Brain microvascular endothelial cell (primary cell): ENCODE results near the gene DSC3.

Experiments
- DNase-seq: peaks from one replicate; pipeline ENCODE4 v3.0.0-alpha.2; 2020
- H3K27ac ChIP-seq: fragments of 250-450 bp; sonication (Bioruptor Pico); 2 replicates; pipeline ENCODE4 v1.5.1; 2020; ENCODE audit warnings: mild to moderate bottlenecking, moderate library complexity
- H3K27me3 ChIP-seq: fragments of 250-450 bp; sonication (Bioruptor Pico); replicated peaks from 2 replicates; pipeline ENCODE4 v1.5.1; 2020; ENCODE audit warnings: mild to moderate bottlenecking
- H3K36me3 ChIP-seq: fragments of 250-450 bp; sonication (Bioruptor Pico); replicated peaks from 2 replicates; pipeline ENCODE4 v1.5.1; 2020; ENCODE audit warnings: mild to moderate bottlenecking
- H3K4me3 ChIP-seq: 2 replicates; pipeline ENCODE4 v1.5.1; 2011; ENCODE audit warnings: low read depth, mild to moderate bottlenecking, control low read depth, low read length, moderate library complexity
- CTCF ChIP-seq: IDR thresholded peaks from 2 replicates; pipeline ENCODE4 v1.5.1; 2011; ENCODE audit warnings: low read depth, mild to moderate bottlenecking, moderate library complexity, low read length, control low read depth, inconsistent platforms; ENCODE audit errors: missing control alignments
- in situ Hi-C: cut with HindIII; loops from 2 replicates; pipeline ENCODE4 v1.10.0; 2017; ENCODE audit warnings: low sequenced_read_pairs, low pct_ligation_motif_present

DSC3 gene

GRCh38 chr18:30957066-30957465 is 85.5 kb downstream of the DSC3 start:
- Histone ChIP-seq H3K27ac (no peak overlapping the region), H3K4me3 (no peak overlapping the region), H3K36me3 (no peaks in the 10 kb centered on the region), H3K27me3 (no peaks in the 10 kb centered on the region)
- TF ChIP-seq CTCF, result no peak
- no peak for DNase-seq
- in situ Hi-C loops, result no loop called here

- no peak overlapping the region for H3K4me3 ChIP-seq
- TF ChIP-seq CTCF, result no peak
- H3K36me3 ChIP-seq, result no peaks in the 10 kb centered on the region
- DNase-seq, result no peak
- in situ Hi-C loops, result no loop called here
- no peaks in the 10 kb centered on the region for H3K27me3 ChIP-seq
- H3K27ac ChIP-seq, result no peak overlapping the region
These were observed 88.3 kb downstream of the DSC3 start for GRCh38 chr18:30954262-30954661.

GRCh38 chr18:30945761-30946160 is 96.8 kb downstream of the DSC3 start:
- H3K27ac ChIP-seq, result no peak overlapping the region
- no peak for TF ChIP-seq CTCF
- no peak for DNase-seq
- no peaks in the 10 kb centered on the region for H3K27me3 ChIP-seq
- in situ Hi-C loops, result no loop called here
- no peaks in the 10 kb centered on the region for H3K36me3 ChIP-seq
- no peak overlapping the region for H3K4me3 ChIP-seq

- Histone ChIP-seq H3K4me3 (no peak overlapping the region), H3K27ac (no peak overlapping the region), H3K36me3 (no peaks in the 10 kb centered on the region), H3K27me3 (no peaks in the 10 kb centered on the region)
- no peak for TF ChIP-seq CTCF
- DNase-seq, result no peak
- in situ Hi-C loops, result no loop called here
These were observed 97.6 kb downstream of the DSC3 start for GRCh38 chr18:30944773-30945417.

- no peaks in the 10 kb centered on the region for H3K27me3 ChIP-seq
- H3K27ac ChIP-seq, result no peak overlapping the region
- H3K4me3 ChIP-seq, result no peak overlapping the region
- no peak for TF ChIP-seq CTCF
- in situ Hi-C loops, result no loop called here
- H3K36me3 ChIP-seq, result no peaks in the 10 kb centered on the region
- DNase-seq, result no peak
These were observed 101.5 kb downstream of the DSC3 start for GRCh38 chr18:30940952-30941539.
